ENCODE results near the gene PDE11A.

Gene PDE11A

DNA sequence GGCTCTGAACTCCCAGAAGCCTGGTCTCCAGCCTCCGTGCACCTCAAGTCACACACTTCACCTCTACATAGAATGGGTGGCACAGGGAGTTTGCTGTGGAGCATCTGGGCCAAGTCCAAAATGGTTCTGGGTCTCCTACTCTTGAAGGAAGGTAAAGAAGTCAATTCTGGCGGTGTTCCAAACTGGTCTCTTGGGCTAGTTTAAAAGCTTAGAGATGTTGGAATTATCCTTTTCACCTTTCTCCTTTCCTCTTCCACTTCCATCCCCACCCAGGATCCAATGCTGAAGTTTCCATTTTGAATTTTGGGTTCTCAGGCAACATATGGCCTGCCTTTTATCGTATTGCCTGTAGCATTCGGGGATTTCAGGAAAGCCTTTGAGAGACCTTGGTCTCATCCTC lies 325.2 kb downstream of the PDE11A start:
- Histone ChIP-seq H3K27ac (ENCODE audit: low read depth, low read length) (no peak overlapping the region), H3K4me3 (ENCODE audit: low read depth in 1 of 2, low read length in 2 of 2) (no peak overlapping the region), H3K9ac (ENCODE audit: low read length) (no peak overlapping the region), H3K27me3 (ENCODE audit: control insufficient read depth in 1 of 2, insufficient read depth in 2 of 2, low read length in 2 of 2) (no peaks in the 10 kb centered on the region), H3K4me1 (ENCODE audit: insufficient read depth, low read length) (peaks cover 6% of the 10 kb centered on the region), H3K36me3 (ENCODE audit: insufficient read depth, low read length) (no peaks in the 10 kb centered on the region), H3K9me3 (ENCODE audit: low read length) (no peaks in the 10 kb centered on the region)

- Histone ChIP-seq H3K4me3 (ENCODE audit: low read depth in 1 of 2, low read length in 2 of 2) (no peak overlapping the region), H3K36me3 (ENCODE audit: insufficient read depth, low read length) (no peaks in the 10 kb centered on the region), H3K9me3 (ENCODE audit: low read length) (no peaks in the 10 kb centered on the region), H3K27ac (ENCODE audit: low read depth, low read length) (no peak overlapping the region), H3K27me3 (ENCODE audit: control insufficient read depth in 1 of 2, insufficient read depth in 2 of 2, low read length in 2 of 2) (no peaks in the 10 kb centered on the region), H3K9ac (ENCODE audit: low read length) (no peak overlapping the region), H3K4me1 (ENCODE audit: insufficient read depth, low read length) (peaks cover 6% of the 10 kb centered on the region)
These were observed 326.2 kb downstream of the PDE11A start for GRCh38 chr2:177746358-177746757.

- Histone ChIP-seq H3K9me3 (ENCODE audit: low read length) (no peaks in the 10 kb centered on the region), H3K4me1 (ENCODE audit: insufficient read depth, low read length) (peaks cover 6% of the 10 kb centered on the region)
These were observed 327.0 kb downstream of the PDE11A start for GRCh38 chr2:177745531-177745930.

DNA sequence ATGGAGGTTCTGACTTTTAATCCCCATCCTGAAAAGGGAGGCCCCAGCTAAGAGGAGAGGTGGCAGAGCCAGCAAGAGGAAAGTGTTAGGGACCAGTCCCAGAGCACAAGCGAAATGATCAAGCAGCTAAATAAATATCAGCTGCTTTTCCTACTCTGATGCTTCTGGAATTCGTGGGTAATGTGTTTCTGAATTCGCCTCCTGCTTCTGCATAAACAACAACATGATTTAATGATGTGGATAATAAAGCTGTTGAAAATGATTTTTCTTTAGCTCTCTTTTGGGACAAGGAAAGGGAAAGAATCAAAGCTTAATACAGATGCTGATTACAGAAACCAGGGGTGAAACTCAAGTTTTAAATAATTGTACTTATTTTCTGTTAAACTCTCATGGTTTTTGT lies 329.7 kb downstream of the PDE11A start:
- Histone ChIP-seq H3K27ac (ENCODE audit: low read depth, low read length) (peak overlapping the region; percentile 9), H3K36me3 (ENCODE audit: insufficient read depth, low read length) (no peaks in the 10 kb centered on the region), H3K9me3 (ENCODE audit: low read length) (no peaks in the 10 kb centered on the region), H3K9ac (ENCODE audit: low read length) (no peak overlapping the region), H3K4me3 (ENCODE audit: low read depth in 1 of 2, low read length in 2 of 2) (no peak overlapping the region), H3K27me3 (ENCODE audit: control insufficient read depth in 1 of 2, insufficient read depth in 2 of 2, low read length in 2 of 2) (no peaks in the 10 kb centered on the region), H3K4me1 (ENCODE audit: insufficient read depth, low read length) (peaks cover 13% of the 10 kb centered on the region)

More at GRCh38 chr2:177745531-177745930, 327.0 kb downstream of the PDE11A start:
- H3K27ac ChIP-seq (ENCODE audit: low read depth, low read length) = no peak overlapping the region
- no peak overlapping the region for H3K9ac ChIP-seq (ENCODE audit: low read length)
- no peaks in the 10 kb centered on the region for H3K27me3 ChIP-seq (ENCODE audit: control insufficient read depth in 1 of 2, insufficient read depth in 2 of 2, low read length in 2 of 2)
- no peaks in the 10 kb centered on the region for H3K36me3 ChIP-seq (ENCODE audit: insufficient read depth, low read length)
- no peak overlapping the region for H3K4me3 ChIP-seq (ENCODE audit: low read depth in 1 of 2, low read length in 2 of 2)

DNA sequence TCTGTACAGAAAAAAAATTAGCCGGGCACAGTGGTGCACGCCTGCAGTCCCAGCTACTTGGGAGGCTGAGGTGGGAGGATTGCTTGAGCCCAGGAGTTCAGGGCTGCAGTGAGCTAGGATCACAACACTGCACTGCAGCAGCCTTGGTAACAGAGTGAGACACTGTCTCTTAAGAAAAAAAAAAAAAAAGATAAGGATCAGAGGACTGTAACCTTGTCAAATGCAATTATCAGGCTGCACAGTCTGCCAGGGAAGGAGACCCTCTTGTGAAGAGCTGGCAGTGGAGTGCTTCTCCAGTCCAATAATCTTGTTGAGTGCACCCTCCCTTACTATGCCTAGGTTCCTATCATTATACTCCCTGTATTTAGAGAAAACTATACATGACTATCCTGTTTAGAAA lies 330.7 kb downstream of the PDE11A start:
- H3K4me1 ChIP-seq (ENCODE audit: insufficient read depth, low read length) = peaks cover 13% of the 10 kb centered on the region
- no peaks in the 10 kb centered on the region for H3K27me3 ChIP-seq (ENCODE audit: control insufficient read depth in 1 of 2, insufficient read depth in 2 of 2, low read length in 2 of 2)
- H3K27ac ChIP-seq (ENCODE audit: low read depth, low read length) = no peak overlapping the region
- H3K4me3 ChIP-seq (ENCODE audit: low read depth in 1 of 2, low read length in 2 of 2) = no peak overlapping the region
- no peaks in the 10 kb centered on the region for H3K9me3 ChIP-seq (ENCODE audit: low read length)
- H3K36me3 ChIP-seq (ENCODE audit: insufficient read depth, low read length) = no peaks in the 10 kb centered on the region
- H3K9ac ChIP-seq (ENCODE audit: low read length) = no peak overlapping the region

DNA sequence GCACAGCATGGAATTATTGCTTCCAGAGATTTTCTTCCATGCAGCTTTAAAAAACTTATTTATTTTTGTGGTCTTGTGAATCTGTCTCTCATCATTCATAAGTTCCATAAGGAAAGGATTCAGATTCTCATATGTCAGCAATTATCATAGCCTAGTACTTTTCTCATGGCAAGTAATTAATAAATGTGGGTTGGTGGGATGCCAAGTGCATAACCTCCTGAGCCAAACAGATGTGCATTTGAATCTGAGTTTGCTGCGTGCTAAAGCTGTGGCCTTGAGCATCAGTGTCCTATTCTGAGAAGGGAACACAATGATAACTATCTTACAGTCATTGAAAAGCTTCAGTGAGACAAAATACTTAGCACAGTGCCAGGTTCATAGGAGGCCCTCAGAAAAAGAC lies 331.9 kb downstream of the PDE11A start:
- no peaks in the 10 kb centered on the region for H3K27me3 ChIP-seq (ENCODE audit: control insufficient read depth in 1 of 2, insufficient read depth in 2 of 2, low read length in 2 of 2)
- peaks cover 13% of the 10 kb centered on the region for H3K4me1 ChIP-seq (ENCODE audit: insufficient read depth, low read length)
- no peak overlapping the region for H3K9ac ChIP-seq (ENCODE audit: low read length)
- no peaks in the 10 kb centered on the region for H3K36me3 ChIP-seq (ENCODE audit: insufficient read depth, low read length)
- H3K9me3 ChIP-seq (ENCODE audit: low read length) = no peaks in the 10 kb centered on the region
- H3K27ac ChIP-seq (ENCODE audit: low read depth, low read length) = no peak overlapping the region
- no peak overlapping the region for H3K4me3 ChIP-seq (ENCODE audit: low read depth in 1 of 2, low read length in 2 of 2)

GRCh38 chr2:177738461-177739235 lies 333.9 kb downstream of the PDE11A start:
- H3K9me3 ChIP-seq (ENCODE audit: low read length) = no peaks in the 10 kb centered on the region
- no peak overlapping the region for H3K27ac ChIP-seq (ENCODE audit: low read depth, low read length)
- H3K27me3 ChIP-seq (ENCODE audit: control insufficient read depth in 1 of 2, insufficient read depth in 2 of 2, low read length in 2 of 2) = no peaks in the 10 kb centered on the region
- H3K36me3 ChIP-seq (ENCODE audit: insufficient read depth, low read length) = no peaks in the 10 kb centered on the region
- H3K9ac ChIP-seq (ENCODE audit: low read length) = no peak overlapping the region
- no peak overlapping the region for H3K4me3 ChIP-seq (ENCODE audit: low read depth in 1 of 2, low read length in 2 of 2)
- peaks cover 13% of the 10 kb centered on the region for H3K4me1 ChIP-seq (ENCODE audit: insufficient read depth, low read length)

GRCh38 chr2:177735318-177735803 lies 337.2 kb downstream of the PDE11A start:
- Histone ChIP-seq H3K27ac (ENCODE audit: low read depth, low read length) (no peak overlapping the region), H3K9me3 (ENCODE audit: low read length) (no peaks in the 10 kb centered on the region), H3K36me3 (ENCODE audit: insufficient read depth, low read length) (no peaks in the 10 kb centered on the region), H3K4me1 (ENCODE audit: insufficient read depth, low read length) (peaks cover 13% of the 10 kb centered on the region), H3K4me3 (ENCODE audit: low read depth in 1 of 2, low read length in 2 of 2) (no peak overlapping the region), H3K9ac (ENCODE audit: low read length) (no peak overlapping the region), H3K27me3 (ENCODE audit: control insufficient read depth in 1 of 2, insufficient read depth in 2 of 2, low read length in 2 of 2) (no peaks in the 10 kb centered on the region)

DNA sequence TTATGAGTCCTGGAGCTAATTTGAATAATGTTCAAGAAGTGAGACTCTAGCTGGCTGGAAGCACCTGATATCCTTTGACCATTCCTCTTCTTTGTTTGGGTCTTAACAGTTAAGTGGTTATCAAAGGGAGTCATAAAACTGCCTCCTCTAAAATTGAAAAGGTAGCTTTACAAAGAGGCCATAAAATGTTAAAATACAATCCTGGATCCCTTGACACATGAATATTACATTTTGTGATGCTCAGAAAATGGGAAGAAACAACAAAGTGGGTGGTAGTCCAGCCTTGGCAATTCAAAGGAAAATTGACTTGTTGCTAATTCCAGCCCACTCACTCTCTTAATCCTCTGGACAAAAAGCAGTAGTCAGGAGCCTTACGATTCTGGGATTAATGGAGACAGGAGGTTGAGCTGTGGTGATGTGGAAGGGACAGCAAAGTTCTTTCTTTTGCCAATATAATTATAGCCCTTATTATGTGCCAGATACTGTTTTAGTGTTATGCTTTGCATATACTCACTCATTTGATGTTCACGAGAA lies 339.2 kb downstream of the PDE11A start:
- Histone ChIP-seq H3K36me3 (ENCODE audit: insufficient read depth, low read length) (no peaks in the 10 kb centered on the region), H3K4me1 (ENCODE audit: insufficient read depth, low read length) (peaks cover 9% of the 10 kb centered on the region), H3K4me3 (ENCODE audit: low read depth in 1 of 2, low read length in 2 of 2) (no peak overlapping the region), H3K9me3 (ENCODE audit: low read length) (no peaks in the 10 kb centered on the region), H3K27ac (ENCODE audit: low read depth, low read length) (no peak overlapping the region), H3K9ac (ENCODE audit: low read length) (no peak overlapping the region), H3K27me3 (ENCODE audit: control insufficient read depth in 1 of 2, insufficient read depth in 2 of 2, low read length in 2 of 2) (no peaks in the 10 kb centered on the region)

DNA sequence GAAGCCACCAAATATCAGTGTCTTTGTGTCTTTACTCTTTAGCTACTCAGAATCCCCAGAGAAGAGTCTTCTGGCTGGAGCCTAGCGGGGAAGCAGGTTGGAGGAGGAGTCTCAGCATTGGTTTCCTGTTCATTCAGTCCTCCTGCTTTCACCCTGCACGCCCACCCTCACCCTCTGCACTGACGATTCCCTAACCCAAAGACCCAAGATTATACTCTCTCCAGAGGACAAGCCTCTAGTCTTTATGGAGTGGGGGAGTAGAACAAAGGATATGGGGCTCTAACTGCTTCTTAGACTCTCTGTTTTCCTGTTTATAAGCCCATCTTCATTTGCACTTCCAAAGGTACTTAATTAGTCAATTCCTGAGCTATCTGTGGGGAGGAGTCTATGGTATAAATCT lies 341.2 kb downstream of the PDE11A start:
- Histone ChIP-seq H3K9me3 (ENCODE audit: low read length) (no peaks in the 10 kb centered on the region), H3K27ac (ENCODE audit: low read depth, low read length) (no peak overlapping the region), H3K4me3 (ENCODE audit: low read depth in 1 of 2, low read length in 2 of 2) (no peak overlapping the region), H3K9ac (ENCODE audit: low read length) (no peak overlapping the region), H3K36me3 (ENCODE audit: insufficient read depth, low read length) (no peaks in the 10 kb centered on the region), H3K4me1 (ENCODE audit: insufficient read depth, low read length) (peaks cover 8% of the 10 kb centered on the region), H3K27me3 (ENCODE audit: control insufficient read depth in 1 of 2, insufficient read depth in 2 of 2, low read length in 2 of 2) (no peaks in the 10 kb centered on the region)

DNA sequence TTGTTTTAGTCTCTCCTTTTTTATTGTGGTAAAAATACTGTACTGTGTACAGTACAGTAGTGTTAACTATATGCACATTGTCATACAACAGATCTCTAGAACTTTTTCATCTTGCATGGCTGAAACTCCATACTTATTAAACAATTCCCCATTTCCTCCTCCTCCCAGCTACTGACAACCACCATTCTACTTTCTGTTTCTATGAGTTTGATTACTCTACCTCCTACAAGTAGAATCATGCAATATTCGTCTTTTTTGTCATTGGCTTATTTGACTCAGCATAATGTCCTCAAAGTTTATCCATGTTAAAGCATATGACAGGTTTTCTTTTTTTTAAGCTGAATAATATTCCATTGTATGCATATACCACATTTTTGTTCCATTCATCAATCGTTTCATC lies 341.8 kb downstream of the PDE11A start:
- no peaks in the 10 kb centered on the region for H3K27me3 ChIP-seq (ENCODE audit: control insufficient read depth in 1 of 2, insufficient read depth in 2 of 2, low read length in 2 of 2)
- H3K36me3 ChIP-seq (ENCODE audit: insufficient read depth, low read length) = no peaks in the 10 kb centered on the region
- H3K4me1 ChIP-seq (ENCODE audit: insufficient read depth, low read length) = peaks cover 8% of the 10 kb centered on the region
- no peaks in the 10 kb centered on the region for H3K9me3 ChIP-seq (ENCODE audit: low read length)
- H3K4me3 ChIP-seq (ENCODE audit: low read depth in 1 of 2, low read length in 2 of 2) = no peak overlapping the region
- H3K9ac ChIP-seq (ENCODE audit: low read length) = no peak overlapping the region
- no peak overlapping the region for H3K27ac ChIP-seq (ENCODE audit: low read depth, low read length)

DNA sequence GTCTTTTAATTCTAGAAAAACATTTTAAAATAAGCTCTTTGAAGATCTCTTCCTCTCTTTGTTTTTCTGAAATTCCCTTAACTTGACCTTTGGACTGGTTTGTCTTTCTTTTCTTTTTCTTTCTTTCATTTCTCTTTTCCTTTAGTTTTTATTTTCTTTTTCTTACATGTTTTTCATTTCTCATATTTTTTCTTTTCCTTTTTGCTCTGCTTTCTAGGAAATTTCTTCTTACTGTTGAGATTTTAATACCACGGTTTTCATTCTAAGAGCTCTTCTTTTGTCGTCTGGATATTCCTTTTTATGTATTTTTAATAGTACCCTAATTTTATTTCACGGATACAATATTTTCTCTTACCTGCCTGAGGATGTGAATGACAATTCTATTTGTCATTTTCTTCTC lies 342.2 kb downstream of the PDE11A start:
- H3K4me3 ChIP-seq (ENCODE audit: low read depth in 1 of 2, low read length in 2 of 2) = no peak overlapping the region
- H3K27me3 ChIP-seq (ENCODE audit: control insufficient read depth in 1 of 2, insufficient read depth in 2 of 2, low read length in 2 of 2) = no peaks in the 10 kb centered on the region
- no peak overlapping the region for H3K27ac ChIP-seq (ENCODE audit: low read depth, low read length)
- no peaks in the 10 kb centered on the region for H3K9me3 ChIP-seq (ENCODE audit: low read length)
- H3K9ac ChIP-seq (ENCODE audit: low read length) = no peak overlapping the region
- no peaks in the 10 kb centered on the region for H3K36me3 ChIP-seq (ENCODE audit: insufficient read depth, low read length)
- H3K4me1 ChIP-seq (ENCODE audit: insufficient read depth, low read length) = peaks cover 8% of the 10 kb centered on the region

Measured in muscle layer of colon (tissue), 2 donors.